ENCODE data around the gene ITSN1.

Gene ITSN1

DNA sequence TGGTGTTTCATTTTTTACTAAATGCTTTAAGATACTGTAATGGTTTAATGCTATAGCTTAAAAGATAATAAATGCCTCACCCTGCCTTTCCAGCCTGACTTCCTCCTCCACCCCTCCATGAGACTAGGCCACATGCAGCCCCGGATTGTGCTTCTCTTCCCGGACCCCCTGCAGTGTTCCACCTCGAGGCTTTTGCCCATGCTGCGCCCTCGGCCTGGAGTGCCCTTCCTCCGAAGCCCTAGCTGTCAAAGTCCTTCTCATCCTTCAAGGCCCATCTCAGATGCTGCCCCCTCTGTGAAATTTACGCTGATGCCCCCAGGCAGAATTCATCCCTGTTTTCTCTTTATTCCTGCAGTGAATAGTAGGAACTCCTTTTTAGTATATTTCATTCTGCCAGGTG, 174.8 kb downstream of the ITSN1 start:
- DNase-seq, result no peak

DNA sequence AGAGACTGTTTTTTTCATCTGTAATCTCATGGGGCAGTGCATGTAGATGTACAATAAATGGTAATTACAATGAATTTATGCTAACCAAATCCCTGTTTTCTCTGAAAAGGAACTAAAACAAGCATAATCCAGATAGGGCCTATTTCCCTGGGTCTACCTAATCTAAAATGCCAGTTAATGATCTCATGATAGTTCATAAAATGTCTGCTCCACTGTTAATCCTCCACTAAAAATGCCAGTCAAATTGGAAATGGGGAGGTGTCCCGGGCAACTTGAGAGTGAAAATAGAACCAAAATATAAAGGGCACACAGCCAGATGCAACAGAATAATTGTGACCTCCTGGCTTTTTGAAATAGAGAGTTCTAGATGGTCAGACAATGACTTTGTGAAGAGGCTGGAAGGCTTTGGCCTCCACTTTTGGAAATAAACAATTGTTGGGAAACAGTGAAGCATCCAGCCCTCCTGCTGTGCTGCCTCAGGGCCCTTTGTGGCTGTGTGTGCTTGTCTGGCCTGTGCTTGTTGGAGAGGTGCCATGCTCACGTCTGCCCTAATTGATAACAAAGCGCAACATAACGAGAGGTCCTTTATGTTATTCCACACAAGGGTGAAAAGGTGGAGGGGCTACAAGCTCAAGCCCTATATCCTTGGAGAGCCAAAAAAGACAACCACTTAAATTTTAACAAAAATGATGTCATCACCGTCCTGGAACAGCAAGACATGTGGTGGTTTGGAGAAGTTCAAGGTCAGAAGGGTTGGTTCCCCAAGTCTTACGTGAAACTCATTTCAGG, 175.6 kb downstream of the ITSN1 start:
- no peak for DNase-seq

DNA sequence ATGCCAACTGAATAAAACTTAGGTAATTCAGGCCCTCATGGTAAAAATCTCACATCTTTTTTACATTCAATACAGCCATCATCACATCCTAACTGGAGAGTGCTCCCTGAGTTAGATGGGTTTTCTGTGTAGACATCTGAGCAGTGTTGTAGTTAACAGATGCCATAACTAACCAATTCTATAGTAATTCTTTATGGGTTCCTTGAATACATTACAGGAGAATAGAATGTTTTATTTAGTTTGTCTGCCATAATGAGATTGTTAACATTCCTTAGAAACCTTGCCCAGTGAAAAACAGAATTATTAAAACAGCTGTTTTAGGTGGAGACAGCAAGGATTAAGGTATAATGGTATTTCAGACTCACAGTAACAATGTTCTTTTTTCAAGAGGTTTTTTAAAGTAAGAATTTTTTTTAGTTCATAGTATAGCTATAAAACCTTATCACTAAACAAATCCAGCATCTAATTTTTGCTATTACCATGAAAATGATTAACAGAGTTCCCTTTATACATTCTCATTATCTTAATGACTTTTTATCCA, 178.0 kb downstream of the ITSN1 start:
- no peak for DNase-seq

DNA sequence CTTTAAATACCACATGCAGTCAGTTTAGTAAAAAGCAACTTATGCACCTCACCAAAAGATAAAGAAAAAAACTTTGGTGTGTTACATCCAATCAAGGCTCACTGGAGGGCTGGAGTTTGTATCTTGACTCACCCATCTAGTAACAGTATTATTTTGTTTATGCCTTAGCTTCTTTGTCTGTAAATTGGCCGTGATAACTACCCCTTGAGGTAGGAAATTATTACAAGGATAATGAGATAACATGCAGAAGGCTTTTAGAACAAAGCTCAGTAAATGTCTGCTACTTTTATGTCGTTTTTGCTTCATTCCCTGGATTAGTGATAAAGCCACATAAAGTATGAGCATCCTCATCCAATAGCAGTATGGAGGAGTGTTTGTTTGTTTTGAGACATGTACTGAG, 178.5 kb downstream of the ITSN1 start:
- no peak for DNase-seq

DNA sequence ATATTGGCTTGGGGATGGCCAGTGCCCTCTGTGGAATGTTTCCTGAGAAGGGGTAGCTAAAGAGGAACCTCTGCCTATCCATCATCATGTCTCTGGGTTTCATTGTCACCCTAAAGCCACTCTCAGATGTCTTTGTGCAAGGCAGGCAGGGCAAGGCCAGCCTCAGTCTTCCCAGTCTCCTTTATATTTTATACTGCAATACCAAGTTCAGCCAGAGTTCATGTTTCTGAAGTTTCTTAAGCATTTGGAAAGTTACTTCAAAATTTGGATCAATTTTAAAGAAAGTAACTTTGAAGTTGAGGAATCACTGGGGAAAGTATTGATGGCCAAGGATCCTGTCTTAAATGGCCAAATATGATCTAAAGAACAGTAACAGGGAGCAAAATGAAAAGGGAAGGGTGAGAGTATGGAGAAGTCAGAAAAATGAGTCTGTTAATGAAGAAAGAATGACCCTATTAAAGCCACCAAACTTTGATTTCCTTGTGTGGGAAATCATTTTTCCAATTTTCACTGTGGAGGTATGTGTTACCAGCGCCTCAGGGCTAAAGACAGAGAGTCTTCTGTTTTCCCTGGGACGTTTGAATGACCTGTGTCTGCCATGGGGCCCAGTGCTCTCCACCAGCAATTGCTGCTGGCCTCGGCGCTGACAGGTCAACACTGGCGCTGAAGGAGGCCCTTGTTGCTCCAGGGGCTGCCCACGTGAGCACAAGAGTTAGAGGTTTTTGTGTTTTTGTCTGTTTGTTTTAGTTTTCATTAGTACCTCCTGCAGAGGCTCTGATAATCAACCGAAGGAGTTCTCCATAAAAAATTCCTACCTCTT, 179.4 kb downstream of the ITSN1 start:
- no peak for DNase-seq

DNA sequence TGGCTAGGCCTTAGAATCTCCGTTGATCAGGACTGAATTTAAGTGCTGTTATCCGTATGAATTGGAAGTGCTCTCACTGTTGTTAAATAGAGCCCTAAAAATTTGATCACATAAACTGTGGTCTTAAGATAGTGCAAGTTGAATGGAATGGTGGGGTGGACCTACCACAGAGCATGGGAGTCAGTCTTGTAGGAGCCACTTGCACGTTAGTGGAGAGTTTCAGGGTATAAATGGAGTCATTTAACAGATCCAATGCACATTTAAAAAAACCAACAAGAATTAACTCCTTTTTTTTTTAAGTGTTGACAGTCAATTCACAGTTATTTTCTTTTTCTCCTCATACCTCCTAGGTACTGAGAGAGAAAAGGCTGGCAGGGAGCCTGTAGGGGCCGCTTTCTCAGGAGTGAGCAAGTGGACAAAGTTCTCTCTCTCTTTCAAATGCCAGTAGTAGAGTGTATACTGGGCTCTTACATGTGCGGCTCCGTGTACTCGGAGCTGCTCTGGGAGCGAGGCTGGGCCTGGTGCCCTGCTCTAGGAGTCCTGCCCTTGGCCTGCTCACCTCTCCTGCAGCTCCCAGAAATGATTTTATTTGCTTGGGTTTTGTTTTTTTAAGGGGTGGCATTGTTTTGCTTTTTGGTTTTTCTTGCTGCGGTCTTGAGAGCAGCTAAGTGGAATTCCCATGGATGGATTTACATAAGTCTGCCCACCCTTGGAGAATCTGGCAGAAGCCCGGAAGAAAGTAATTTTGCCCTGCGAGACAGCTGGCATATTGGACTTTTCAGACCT, 182.0 kb downstream of the ITSN1 start:
- DNase-seq, result no peak

DNA sequence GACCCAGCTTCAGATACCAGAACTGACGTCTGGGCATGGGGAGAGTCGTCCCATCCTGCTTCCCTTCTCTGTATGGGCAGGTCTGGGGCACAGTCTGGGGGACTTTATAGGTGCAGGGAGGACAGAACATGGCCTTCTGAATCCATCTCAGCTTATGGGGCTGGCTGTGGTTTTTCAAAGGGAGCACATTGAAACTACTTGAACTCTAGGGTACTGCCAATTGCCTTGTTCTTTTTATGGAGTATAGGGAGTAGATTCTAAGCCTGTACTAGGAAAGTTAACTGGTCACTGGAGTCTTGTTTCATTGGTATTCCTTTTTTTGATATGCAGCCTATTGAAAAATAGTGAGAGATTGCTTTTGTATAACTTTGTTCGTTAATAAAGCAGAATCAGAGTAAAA, 183.1 kb downstream of the ITSN1 start:
- DNase-seq, result no peak

DNA sequence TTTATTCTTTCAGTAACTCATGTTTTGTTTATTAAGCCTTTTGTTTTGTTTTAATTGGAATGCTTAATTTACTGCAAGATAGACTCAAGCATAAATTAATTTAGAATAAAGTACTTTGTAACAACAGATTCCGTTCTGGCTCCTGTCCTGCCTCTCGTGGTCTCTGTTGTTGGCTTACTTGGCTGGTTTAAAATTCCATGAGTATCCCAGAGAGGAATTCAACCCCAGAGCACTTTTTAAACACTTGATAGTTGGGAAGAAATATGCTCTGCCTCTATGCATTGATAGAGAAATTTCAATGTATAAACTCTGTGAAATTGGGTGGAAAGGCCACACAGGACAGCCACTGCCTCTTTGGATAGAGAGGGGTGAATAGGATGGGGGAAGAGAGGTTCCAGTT, 183.6 kb downstream of the ITSN1 start:
- DNase-seq, result no peak

DNA sequence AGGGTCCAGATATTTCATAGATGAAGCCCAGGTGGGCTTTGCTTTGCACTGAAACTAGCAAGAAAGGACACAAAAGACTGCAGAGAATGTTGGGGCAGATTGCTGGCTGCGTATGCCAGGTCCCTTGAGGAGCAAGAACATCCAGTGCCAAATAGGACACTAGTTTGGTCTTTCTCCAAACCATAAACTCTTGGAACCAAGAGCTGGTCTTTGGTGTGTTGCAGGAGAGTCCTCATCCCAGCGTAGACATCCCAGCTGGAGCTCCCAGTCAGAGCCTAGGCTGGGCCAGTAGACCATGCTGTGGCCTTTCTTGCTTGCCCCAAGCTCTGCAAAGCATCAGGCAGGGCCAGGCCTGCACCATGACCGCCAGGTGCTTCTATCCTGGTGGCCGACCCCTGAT, 185.8 kb downstream of the ITSN1 start:
- no peak for DNase-seq

DNA sequence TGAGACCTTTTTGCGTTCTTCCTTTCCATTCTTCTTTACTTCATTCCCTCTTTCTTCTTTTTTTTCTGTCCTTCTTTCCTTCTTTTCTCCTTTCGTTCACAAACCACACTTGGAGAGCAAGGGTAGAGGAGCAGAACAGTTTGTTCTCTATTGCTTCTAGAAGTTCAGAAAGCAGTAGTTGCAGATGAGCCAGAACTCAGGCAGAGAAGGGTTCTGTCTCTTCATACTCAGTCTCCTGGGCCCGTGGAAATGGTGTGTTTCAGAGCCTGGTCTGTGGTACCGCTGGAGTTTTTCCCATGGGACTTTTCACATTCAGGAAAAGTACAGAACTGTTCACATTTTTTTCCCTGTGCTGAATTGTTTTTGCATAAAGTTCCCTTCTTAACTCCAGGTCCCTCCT, 186.3 kb downstream of the ITSN1 start:
- DNase-seq, result no peak

DNA sequence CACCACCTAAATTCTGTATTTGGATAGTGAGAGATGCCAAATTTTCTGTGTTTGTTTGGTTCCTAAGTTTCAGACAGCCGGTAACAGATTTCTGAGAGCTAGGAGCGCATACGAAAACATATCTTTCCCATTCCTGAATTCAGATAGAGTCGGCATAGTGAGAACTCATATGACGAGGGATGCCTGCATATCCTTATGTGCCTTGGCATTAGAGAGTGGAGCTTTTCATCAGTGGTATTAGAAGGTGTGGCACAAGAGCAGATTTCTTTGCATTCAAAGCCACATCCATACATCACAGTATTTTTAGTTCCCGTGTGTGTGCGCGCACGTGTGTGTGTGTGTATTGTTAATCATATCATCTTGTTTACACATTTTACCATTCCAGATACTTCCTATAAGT, 187.5 kb downstream of the ITSN1 start:
- no peak for DNase-seq

DNA sequence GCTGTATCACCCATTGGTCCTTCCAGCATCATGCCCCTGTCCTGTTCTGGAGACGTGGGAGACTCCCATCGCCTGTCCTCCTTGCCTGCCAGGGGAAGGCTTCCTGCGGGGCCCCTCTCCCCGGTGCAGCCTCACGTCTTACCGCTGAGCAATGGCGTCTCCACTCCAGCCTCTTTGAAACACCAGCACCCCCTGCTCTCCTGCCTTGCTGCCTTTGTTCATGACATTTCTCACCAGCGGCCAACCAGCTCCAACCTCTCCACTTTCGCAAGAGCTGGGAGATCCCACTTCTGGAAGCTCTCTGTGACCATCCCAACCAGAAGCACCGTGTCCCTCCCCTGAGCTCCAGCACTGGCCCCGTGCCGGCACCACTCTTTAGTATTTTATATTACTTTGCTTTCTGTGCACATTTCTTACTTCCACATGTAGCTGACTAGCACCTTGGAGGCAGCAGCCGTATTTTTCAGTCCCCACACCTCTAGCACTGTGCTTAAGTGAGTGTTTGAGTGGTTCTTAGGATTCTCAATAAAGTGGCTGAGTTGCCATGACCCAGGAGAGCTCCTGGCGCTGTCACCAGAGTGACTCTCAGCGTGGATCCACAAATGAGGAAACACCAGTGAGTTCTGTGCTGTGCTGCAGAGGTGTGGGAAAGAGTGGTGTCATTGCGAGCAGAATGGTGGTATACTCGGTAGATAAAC, 189.8 kb downstream of the ITSN1 start:
- no peak for DNase-seq

DNA sequence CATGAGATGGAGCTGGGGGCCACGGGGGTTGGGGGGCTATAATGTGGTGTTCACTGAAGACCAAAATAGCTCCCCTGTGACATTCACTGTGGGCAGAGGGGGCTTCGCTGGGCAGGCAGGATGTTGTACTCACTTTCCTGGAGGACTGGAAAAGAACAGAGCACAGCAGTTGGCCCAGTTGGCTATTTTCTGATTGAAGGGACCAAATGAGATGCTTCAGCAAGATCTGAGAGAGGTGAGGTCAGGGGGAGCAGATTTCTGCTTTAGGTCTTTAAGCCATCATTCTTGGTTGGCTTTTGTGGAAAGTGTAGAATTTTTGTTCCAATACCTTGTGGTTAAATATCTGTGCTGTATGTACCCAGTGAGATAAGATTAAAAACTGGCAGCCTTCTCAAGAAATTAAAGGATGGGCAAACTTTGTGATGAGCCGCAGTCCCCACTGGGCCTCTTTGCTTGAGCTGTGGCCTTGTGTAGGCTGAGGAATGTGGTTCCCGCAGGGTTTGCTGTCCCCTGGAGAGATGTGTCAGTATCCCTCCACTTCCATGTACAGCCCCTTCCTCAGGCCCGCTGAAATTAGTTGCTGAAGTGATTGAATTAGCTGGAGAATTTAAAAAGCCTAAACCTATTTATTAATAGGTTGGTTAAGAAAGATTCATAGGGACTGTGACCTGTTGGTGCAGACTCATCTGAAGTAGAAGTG, 192.7 kb downstream of the ITSN1 start:
- DNase-seq, result no peak

DNA sequence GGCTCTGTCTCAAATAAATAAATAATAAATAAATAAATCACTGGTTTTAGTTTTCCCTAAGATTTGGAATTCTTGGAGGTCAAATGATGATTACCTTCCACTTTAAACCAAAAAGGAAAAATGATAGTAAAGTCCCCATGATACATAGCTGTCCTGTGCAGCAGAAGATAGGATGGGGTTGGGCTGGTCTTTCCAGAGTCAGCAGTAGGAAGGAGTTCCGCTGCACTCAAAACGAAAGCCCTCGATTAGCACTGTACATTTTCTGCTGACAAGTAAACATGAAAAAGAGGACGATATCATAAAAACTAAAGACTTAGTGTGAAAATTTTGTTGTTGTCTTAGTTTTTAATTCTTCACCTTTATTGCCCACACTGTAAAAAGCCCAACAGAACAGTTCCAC, 193.6 kb downstream of the ITSN1 start:
- no peak for DNase-seq

DNA sequence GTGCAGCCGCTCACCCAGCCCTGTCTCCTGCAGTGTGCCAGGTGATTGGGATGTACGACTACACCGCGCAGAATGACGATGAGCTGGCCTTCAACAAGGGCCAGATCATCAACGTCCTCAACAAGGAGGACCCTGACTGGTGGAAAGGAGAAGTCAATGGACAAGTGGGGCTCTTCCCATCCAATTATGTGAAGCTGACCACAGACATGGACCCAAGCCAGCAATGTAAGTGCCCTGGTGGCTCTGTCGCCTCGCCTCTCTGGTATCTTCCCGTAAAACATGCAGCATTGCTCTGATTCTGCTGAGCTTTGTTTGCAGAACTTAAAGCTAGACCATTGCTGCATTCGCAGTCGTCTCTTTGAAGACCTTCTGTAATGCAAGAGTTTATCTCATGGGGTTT, 194.1 kb downstream of the ITSN1 start:
- DNase-seq, result no peak

DNA sequence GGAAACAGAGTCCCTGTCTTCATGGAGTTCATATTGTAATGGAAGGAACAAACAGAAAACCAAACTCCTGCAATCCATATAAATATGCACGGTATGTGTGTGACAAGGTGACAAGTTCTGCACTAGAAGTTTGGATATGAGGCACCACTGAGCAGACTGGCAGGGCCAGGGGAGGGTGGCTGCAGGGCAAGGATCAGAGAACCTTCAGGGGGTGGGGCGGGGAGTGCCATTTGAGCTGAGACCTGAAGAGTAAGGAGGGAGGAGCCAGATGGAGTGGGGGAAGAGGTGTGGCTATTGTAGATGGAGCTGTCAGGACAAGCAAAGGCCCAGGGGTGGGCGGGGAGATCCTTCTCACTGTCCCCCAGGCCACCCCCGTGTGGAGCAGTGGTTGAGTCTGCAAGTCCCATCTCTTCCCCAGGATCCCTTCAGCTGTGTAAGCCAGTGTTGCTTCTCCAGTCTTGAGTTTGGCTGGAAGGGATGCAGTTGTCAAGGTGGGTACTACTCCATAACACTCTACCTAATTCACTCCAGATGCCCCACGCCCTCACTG, 196.9 kb downstream of the ITSN1 start:
- DNase-seq, result no peak

DNA sequence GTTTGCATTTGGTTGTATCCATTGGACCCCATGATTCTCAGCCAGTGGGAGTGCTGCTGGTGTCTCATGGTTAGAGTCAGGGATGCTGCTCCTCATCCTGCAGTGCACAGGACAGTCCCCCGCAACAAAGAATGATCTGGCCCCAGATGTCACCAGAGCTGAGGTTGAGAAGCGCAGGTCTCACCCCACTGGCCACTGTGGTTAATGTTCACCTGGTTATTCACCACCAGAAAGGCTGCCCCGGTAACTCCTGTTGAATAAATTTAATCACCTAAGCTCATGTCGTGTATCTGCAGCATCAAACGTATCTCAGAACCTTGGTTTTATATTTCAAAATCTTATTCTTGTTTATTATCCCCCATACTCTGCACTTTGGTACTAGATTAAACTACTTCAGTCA, 197.5 kb downstream of the ITSN1 start:
- DNase-seq, result no peak

DNA sequence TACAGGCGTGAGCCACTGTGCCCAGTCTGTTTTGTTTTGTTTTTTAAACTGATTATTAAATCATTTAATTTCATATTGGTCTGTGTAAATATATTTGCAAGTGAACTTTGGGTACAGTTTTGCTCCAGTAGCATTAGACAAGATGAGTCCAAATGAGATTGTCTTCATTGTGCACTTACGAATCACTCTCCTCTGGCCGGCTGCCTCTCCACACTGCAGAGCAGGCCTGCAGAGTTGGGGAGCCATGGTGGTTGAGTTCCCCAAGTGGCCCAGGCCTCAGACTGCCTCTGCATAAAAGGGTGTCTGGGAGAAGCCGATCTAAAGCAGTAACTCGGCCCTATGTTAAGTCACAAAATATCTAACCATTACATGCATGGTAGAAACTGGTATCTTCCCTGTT, 198.5 kb downstream of the ITSN1 start:
- no peak for DNase-seq

DNA sequence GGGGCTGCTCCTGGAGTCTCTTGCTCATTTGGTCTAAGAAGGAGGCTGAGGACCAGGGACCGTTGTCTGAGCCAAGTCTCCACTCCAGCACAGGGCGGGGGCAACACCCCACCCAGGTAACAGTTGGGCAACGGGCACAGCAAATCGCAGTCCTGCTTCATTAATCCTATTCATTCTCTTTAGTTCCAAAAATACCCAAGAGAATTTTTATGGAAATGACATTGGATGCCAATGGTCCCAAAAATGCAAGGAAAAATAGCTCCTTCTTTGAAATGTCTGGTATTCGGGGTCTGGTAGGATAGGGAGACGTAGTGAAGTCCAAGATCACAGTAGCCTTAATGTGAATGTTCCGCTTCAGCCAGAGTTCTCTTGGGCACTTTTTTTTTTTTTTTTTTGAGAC, 199.3 kb downstream of the ITSN1 start:
- no peak for DNase-seq

DNA sequence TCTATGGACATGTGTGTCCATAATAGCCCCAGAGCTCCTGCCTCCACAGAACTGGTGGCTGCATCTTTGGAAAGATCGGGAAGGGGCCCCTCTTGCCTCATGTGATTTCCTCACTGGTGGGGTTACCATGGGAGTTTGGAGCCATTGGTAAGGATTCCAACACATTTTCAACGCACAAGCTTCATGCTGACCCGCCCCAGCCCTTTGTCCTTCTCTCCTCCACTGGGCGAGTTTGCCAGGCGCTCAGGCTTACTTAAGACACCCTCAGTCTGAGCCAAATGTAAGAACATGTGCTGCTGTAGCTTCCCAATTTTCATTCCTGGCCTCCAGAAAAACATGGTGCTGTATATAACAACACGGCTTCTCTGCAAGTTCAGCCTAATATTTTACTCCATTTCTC, 200.9 kb downstream of the ITSN1 start:
- no peak for DNase-seq

DNA sequence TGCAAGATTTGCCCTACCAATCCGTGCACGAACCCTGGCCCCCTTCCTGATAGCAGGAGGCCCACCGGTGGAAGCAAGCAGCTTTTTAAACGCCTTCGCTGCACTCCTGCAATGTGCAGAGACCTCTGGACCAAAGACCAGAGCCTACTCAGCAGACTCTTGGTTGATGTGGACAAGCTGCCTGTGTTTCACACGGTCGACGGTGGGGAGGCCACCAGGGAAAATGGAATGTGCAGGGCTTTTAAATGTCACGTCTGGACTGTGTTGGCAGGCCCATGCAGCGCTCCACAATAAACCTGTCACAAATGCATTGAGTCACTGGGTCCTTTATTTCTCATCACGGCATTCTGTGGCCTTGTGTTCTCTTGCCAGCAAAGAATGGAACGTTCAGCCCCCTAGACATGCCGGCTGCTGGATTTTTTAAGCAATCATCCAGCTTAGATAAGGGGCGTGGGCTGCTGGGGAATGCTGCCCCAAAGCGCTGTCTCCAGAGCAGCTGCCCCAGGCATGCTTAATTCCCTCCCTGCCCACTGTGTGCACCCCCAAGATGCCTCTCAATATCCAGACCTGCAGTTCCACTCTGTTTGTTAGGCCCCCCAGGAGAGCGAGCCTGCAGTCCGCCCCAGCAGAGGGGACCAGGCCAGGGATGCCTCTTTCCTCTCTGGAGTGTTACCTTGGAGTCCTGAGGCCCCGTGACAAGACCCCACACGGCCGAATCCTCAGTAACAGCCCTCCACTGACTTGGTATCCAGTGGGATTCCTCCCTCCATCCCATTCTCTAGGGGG, 202.0 kb downstream of the ITSN1 start:
- DNase-seq, result no peak
